ENCODE measurements around the gene FMNL3.
"Not testable (repeated sequence)": the region's sequence is repeated elsewhere in the genome, so short reads cannot be mapped to it uniquely, and the experiment has no call there.

FMNL3 gene

GRCh38 chr12:49707128-49707811 is at the start of gene FMNL3:
TSS of gene FMNL3 (minus strand) at chr12:49707405. CDS start at chr12:49707180, 225 bp downstream.
- DNase-seq = peak; percentile 26

GRCh38 chr12:49750996-49751393 is 43.8 kb upstream of the FMNL3 start:
- DNase-seq = no peak

GRCh38 chr12:49750027-49750995 is 43.1 kb upstream of the FMNL3 start:
- DNase-seq = no peak

- no peak for DNase-seq
These were observed 41.6 kb upstream of the FMNL3 start for GRCh38 chr12:49748800-49749199.

GRCh38 chr12:49748306-49748705 is 41.1 kb upstream of the FMNL3 start:
- no peak for DNase-seq

- no peak for DNase-seq
These were observed 37.2 kb upstream of the FMNL3 start for GRCh38 chr12:49744363-49744885.

- DNase-seq = no peak
These were observed 34.8 kb upstream of the FMNL3 start for GRCh38 chr12:49741882-49742620.

GRCh38 chr12:49740930-49741881 is 34.0 kb upstream of the FMNL3 start, which contains the start of gene TMBIM6:
TSS of gene TMBIM6 (plus strand) at chr12:49741557. CDS start at chr12:49752494, 10,937 bp downstream.
- peak; percentile 98 for DNase-seq

GRCh38 chr12:49740277-49740676 is 33.1 kb upstream of the FMNL3 start:
- DNase-seq = not testable (repeated sequence)

- not testable (repeated sequence) for DNase-seq
These were observed 31.5 kb upstream of the FMNL3 start for GRCh38 chr12:49738721-49739120.

- not testable (repeated sequence) for DNase-seq
These were observed 27.7 kb upstream of the FMNL3 start for GRCh38 chr12:49734900-49735299.

GRCh38 chr12:49733219-49734017 is 26.2 kb upstream of the FMNL3 start:
- no peak for DNase-seq

- DNase-seq = no peak
These were observed 23.4 kb upstream of the FMNL3 start for GRCh38 chr12:49730568-49731101.

GRCh38 chr12:49730050-49730449 is 22.8 kb upstream of the FMNL3 start:
- DNase-seq = no peak

GRCh38 chr12:49728446-49728845 is 21.2 kb upstream of the FMNL3 start:
- DNase-seq = no peak

- DNase-seq = not testable (repeated sequence)
These were observed 14.2 kb upstream of the FMNL3 start for GRCh38 chr12:49721355-49721754.

GRCh38 chr12:49720214-49720613 is 13.0 kb upstream of the FMNL3 start:
- no peak for DNase-seq

GRCh38 chr12:49717800-49718199 is 10.6 kb upstream of the FMNL3 start:
- not testable (repeated sequence) for DNase-seq

- DNase-seq = no peak
These were observed 9.3 kb upstream of the FMNL3 start for GRCh38 chr12:49716553-49716952.

- DNase-seq = not testable (repeated sequence)
These were observed 6.7 kb upstream of the FMNL3 start for GRCh38 chr12:49713952-49714351.
